GM19099 (cell line): ENCODE results near the gene HIGD2A.
A peak's percentile ranks its signal among the peaks of the same experiment; 100 is the strongest.

Experiments used
- POLR2A ChIP-seq: IDR thresholded peaks from 3 replicates; pipeline ENCODE4 v1.6.1; 2011; ENCODE audit warnings: low read depth; ENCODE audit not compliant: insufficient read length; ENCODE audit errors: extremely low read depth

HIGD2A gene

DNA sequence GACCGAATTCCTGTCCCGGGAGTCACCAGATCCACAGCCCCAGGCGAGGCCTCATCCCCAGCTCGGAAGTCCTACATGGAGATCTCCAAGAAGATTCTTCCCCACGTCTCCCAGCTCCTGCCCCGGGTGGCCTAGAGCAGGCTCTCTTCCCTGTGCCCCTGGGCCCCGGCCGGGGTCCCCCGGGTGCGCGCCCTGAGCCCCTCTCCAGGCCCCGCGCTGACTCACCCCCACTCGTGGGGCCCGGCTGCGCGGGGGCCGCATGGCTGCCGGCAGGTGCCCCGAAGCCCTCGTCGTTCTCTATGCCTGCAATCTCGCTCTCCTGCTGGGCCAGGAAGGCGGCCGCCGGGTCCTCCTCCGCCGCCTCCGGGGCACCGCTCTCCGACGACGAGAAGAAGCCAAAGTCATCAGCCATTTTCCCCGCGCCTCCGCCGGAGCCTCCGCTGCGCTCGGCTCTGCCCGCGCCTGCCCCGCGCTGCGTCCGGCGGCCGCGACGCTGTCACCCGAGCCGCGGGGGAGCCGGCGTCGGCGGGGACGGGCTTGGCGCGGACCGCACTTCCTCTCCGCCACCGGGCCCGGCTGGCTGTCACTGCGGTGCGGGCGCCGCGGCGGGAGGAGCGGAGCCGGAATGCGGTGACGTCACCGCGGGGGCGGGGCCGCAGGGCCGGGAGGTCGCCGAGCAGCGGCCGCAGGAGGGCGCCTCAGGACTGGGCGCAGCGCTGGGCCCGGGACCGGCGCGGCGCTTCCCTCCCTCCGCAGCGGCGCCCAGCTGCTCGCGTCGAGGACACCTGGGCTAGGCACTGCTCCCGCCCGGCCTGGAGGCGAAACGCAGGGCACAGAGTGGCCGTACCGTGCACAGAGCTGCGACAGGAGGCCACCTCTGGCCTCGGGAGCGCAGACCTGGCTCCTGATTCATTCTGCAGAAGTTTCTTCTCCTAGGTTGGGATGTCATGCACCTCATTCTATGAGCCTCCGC lies 27.7 kb downstream of the HIGD2A start, which contains the start of gene CLTB:
Gene CLTB (minus strand): TSS at position 588 of the 973 bp plus-strand sequence. CDS start 176 bp downstream, at position 412.
- TF ChIP-seq POLR2A, result peak; percentile 69

DNA sequence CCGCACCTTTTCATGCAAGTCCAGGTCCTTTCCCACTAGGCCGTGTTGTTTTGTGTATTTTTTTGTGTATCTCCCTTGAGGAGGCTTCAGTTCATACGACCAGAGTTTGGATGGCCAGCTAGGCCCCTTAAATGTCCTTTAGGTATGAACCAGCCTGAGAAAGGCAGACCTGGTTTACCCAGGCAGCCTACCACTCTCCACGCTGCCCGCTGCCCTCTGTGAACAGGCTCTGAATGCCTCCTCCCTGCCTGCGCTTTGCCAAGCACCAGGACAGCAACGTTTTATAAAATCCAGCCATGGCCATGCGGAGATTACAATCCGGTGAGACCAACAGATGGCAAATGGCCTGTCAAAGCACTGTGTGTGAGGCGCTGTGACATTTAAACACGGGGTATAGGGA lies 28.4 kb downstream of the HIGD2A start:
- TF ChIP-seq POLR2A, result no peak

- no peak for TF ChIP-seq POLR2A
Observed at GRCh38 chr5:176418251-176418650, 29.7 kb downstream of the HIGD2A start.

DNA sequence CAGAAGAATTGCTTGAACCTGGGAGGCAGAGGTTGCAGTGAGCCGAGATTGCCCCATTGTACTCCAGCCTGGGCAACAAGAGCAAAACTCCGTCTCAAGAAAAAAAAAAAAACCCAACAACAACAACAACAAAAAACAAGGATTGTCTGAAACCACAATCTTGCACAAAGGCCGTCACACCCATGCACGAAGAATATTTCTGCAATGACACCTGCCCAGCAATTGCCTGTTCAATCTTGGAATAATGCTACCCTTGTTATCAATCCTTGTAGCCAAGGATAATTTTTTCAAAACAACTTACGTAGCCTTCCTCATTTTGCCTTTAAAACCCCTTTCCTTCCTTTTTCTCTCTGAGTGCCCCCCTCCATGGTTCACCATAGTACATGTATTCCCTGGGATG lies 31.5 kb downstream of the HIGD2A start:
- TF ChIP-seq POLR2A, result no peak

- TF ChIP-seq POLR2A, result no peak
Observed at GRCh38 chr5:176420972-176421544, 32.5 kb downstream of the HIGD2A start.

GRCh38 chr5:176424181-176424580 lies 35.6 kb downstream of the HIGD2A start:
- no peak for TF ChIP-seq POLR2A

DNA sequence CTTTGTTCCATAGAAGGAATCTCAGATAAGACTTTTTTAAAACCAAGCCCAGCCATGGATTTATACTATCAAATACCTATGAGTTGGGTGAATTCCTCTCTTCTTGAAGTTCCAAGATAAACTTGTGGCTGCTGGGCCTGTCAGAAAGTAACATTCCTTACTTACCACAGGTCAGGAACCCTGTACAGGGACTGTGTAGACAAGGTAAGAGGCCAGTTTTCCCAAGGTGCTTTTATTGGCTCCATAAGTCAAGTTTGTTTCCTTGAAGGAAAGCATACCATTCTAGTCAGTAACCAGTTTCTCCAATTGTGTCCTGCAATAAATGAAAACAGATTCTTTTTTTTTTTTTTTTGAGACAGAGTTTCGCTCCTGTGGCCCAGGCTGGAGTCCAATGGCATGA lies 36.6 kb downstream of the HIGD2A start:
- TF ChIP-seq POLR2A, result no peak

DNA sequence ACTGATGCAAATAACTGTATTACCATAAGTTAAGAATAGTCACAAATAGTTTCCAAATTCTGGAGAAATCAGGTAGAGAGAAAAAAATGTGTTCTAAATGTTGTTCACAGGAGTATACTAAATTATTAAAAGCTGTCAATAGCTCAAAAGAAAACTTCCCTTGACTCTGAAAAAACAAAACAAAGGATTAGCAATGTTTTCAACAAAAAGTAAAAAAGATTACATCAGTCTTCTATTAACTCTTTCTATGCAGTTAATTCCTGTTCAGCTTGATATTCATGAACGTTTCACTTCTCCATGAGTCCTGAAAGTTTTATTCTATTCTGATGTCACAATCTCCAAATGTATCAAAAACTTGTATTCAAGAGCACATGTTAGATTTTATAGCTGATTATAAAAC lies 37.2 kb downstream of the HIGD2A start:
- TF ChIP-seq POLR2A, result no peak

DNA sequence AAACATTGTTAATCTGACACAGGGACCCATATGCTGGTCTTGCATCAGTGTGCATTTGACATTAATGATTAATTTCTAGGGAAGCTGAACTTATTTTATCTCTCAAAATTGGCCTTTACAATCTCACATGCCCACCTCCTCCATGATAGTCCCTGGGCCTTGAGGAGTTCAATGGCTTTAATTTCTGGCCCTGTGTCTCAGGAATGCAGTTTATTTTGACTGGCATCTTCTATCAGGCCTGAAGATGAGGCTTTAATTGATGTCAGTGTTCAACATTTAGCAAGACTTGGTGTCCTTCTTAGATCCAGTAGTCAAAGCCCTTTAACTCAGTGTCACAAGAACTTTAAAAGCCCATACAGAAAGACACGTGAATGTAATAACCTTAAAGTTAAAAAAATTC lies 38.3 kb downstream of the HIGD2A start:
- no peak for TF ChIP-seq POLR2A

GRCh38 chr5:176427971-176428370 lies 39.4 kb downstream of the HIGD2A start:
- TF ChIP-seq POLR2A, result no peak

DNA sequence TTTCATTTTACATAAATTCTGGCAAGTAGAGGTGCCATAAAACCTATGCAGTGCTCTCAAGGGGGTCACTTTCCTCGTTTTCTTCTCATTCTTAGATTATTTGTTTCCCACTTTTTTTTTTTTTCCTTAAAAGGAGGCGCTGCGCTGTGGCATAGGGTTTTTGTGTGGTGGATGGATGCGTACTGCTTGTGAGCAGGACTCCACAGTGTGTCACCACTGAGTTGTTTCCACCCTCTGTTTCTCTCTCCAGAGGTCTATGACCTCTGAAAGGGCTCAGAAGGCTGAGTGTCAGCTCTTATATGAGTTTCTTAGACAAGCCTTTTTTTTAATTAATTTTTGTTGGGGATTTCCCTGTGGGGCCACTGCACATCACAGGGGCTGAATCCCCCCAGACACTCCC lies 41.4 kb downstream of the HIGD2A start:
- no peak for TF ChIP-seq POLR2A

DNA sequence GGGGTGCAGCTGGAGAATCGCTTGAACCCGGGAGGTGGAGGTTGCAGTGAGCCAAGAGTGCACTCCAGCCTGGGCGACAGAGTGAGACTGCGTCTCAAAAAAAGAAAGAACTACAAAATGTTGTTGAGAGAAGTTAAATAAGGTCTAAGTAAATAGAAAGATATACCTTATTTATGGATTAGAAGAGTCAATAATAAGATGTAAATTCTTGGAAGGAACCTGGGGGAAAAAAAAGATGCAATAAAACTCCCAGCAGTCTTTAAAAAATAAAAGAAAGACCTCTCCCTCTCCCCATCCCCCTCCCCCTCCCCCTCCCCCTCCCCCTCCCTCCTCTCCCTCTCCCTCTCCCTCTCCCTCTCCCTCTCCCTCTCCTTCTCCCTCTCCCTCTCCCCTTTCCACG lies 44.2 kb downstream of the HIGD2A start:
- TF ChIP-seq POLR2A, result no peak

- TF ChIP-seq POLR2A, result no peak
Observed at GRCh38 chr5:176436656-176437055, 48.1 kb downstream of the HIGD2A start.

GRCh38 chr5:176438959-176439757 lies 50.6 kb downstream of the HIGD2A start:
- no peak for TF ChIP-seq POLR2A
